Cerebellar nuclear complex (tissue), 1 donor: ENCODE data around the gene ISLR2.
"Not testable (repeated sequence)": the region's sequence is repeated elsewhere in the genome, so short reads cannot be mapped to it uniquely, and the experiment has no call there.

Source experiments
- DNase-seq, 2 experiments: peaks; one replicate each; lab custom pipeline; 2025; lab: John Stamatoyannopoulos, UW

The ISLR2 gene, protein sequence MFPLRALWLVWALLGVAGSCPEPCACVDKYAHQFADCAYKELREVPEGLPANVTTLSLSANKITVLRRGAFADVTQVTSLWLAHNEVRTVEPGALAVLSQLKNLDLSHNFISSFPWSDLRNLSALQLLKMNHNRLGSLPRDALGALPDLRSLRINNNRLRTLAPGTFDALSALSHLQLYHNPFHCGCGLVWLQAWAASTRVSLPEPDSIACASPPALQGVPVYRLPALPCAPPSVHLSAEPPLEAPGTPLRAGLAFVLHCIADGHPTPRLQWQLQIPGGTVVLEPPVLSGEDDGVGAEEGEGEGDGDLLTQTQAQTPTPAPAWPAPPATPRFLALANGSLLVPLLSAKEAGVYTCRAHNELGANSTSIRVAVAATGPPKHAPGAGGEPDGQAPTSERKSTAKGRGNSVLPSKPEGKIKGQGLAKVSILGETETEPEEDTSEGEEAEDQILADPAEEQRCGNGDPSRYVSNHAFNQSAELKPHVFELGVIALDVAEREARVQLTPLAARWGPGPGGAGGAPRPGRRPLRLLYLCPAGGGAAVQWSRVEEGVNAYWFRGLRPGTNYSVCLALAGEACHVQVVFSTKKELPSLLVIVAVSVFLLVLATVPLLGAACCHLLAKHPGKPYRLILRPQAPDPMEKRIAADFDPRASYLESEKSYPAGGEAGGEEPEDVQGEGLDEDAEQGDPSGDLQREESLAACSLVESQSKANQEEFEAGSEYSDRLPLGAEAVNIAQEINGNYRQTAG

DNA sequence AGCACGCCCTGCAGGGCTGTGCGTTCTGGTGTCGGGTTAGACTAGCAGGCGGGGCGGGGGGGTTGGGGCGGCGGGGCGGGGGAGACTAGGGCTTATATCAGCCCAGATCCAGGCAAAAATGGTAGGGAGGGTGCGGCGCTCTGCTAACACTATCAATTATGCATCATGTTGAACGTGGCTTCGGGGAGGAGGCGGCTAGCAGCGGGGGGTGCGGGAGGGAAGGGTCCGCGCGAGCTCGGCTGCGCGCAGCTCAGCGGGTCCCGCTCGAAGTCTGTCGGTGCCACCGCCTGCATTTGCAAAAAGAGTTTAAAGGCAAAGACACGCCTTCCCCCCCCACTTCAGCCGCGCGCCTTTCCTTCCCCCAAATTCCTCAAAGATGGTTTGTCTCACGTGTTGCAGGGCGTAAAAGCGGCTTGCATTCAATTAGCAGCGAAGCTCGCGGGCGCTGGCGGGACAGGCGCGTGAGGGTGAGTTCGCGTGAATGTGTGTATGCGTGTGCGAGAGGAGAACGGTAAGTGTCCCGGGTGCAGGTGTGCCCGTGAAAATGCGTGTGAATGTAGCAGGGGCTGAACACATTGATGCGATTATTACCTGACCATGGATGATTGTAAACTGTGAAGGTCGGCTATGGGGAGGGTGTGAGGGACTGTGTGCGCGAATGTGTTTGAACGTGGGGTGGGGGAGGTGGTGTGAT is at the start of gene ISLR2:
TSS of gene ISLR2 (plus strand) at position 432 of the 694 bp plus-strand sequence. CDS start 2,169 bp downstream, outside the sequence.
- DNase-seq, result no peak

DNA sequence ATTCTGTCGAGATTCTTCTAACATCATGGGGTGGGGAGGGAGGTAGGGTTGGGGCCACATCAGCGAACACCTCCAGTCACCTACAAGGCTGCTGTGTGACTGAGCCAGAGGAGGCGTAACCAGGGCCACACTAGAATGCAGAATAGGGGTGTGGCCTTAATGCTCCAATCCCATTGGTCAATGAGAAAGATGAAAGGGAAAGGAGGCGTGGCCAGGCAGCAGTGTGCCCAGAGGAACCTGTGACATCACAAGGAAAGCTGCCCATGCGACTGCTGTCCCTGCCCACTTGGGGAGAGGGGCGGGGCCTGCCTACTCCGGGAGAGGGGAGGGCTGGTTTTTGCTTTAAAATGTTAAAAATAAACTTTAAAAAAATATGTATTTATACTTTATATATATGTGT is 47.9 kb upstream of the ISLR2 start, which contains the start of gene GOLGA6A:
TSS of gene GOLGA6A (minus strand) at position 101 of the 400 bp plus-strand sequence. CDS start at position 60, 41 bp downstream.
- not testable (repeated sequence) for DNase-seq

DNA sequence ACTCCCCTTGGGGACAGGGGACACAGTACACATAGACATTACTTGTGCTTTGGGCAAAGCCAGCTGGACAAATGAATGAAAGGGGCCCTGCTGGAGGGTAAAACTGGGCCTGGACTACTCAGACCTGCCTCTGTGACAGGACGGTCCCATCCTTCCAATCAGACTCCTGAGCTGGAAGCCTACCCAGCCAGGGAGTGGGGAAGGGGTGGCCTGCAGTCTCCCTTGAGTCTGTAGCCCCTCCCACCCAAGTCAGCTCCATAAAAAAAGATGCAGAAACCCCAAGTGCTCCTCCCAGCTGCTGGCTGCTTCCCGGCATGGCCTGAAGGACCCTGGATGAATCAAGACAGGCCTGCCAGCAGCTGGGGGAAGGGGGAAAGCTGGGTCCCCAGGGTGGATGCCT is 35.8 kb upstream of the ISLR2 start:
- DNase-seq, result not testable (repeated sequence)

DNA sequence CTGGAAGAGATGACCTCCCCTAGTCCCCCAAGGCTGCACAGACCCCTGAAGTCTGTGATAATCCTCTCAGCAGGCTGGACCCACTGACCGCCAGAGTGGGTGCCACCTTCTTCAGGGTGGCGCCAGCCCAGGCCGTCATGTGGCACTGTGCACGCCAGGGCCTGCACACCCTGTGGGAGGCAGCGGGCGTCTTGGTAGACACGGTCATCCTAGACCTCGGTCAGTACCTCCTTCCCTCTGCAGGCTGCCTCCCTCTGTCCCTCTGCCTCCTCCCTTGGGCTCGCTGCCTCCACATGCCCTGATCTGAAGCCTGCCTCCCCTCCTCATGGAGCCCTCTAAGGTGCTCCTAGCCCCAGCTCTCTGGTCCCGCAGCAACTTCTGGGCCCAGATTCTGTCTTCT is 34.8 kb upstream of the ISLR2 start:
- not testable (repeated sequence) for DNase-seq

DNA sequence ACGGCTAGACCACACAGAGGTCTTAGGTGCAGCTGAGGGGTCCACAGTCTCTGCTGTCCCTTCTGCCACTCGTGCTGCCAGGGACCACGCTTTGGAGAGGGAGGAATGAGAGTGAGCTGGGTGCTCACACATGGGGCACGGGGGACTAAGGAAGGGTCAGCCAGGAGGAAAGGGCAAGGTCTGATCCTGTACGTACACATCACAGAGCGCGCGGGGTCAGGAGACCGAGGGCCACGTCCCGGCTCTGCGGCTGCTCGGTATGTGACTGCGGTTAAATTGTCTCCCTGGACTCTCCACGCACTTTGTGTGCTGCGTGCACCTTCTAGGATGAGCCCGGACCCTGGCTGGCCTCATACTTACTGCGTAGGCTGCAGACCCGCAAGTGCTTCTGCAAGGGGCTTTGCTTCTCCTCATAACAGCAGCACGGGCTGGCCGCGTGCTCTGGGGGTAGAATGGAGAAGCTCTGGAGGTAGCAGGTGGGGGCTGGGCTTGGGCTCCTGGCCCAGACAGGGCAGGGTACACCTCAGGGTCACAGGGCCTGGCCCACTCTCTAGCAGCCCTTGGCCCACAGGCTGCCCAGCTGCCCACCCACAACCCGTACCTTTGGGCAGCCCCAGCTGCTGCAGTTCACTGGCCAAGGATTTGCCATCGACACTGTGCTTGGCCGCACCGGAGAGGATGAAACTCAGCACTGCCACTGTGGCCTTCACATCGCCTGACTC is 33.5 kb upstream of the ISLR2 start:
- DNase-seq, result not testable (repeated sequence)

DNA sequence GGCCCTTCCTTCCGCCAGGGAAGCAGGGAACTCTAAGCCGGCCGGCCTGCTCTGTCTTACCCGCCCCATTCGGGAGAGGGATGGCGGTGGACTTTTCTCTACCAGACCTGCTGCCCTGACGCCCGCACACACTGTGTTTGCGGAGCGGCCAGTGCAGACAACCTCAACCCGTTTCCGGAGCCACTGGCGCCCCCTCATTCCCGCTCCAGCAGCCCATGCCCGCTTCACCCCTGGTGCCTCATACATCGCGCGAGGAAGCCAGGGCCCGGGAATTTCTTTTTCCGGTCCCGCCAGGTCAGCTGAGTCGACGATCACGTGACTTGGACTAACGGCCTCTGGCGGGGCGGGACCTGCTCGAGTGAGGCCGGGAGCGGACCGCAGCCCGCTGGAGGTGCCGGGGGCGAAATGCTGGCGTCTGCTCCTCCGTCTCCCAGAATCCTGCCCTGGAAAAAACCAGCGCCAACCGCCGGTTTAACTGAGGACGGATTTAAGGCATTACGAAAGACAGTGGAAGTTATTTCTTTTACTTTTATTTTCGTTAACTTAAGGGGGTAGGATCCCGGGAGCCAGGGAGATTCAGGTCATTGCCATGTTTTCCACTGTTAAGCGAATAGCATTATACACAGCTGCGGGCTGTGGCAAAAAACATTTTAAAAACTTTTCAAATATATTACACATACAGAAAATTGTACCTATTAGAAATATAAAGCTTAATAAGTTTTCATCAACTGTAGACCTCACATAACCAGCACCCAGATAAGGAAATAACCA is 30.2 kb upstream of the ISLR2 start:
- DNase-seq, result not testable (repeated sequence)

DNA sequence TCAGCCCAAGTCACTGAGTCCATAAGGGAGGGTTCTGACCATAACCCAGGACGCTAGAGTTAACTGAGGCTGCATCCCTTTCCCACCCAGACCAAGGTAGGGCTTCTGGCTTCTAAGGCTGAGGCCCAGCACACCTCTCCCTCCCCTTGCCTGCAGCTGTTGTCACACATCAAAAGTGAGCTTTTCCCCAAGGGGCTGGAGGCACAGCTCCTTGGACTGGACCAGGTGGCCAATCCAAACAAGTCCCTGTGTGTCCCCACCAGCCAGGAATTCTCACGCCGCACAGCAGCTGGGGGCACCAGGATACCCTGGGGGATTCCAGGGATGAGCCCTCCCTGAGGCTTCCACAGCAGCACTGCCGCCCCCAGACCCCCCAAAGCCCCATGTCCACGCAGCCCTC is 22.3 kb upstream of the ISLR2 start:
- DNase-seq, result no peak

DNA sequence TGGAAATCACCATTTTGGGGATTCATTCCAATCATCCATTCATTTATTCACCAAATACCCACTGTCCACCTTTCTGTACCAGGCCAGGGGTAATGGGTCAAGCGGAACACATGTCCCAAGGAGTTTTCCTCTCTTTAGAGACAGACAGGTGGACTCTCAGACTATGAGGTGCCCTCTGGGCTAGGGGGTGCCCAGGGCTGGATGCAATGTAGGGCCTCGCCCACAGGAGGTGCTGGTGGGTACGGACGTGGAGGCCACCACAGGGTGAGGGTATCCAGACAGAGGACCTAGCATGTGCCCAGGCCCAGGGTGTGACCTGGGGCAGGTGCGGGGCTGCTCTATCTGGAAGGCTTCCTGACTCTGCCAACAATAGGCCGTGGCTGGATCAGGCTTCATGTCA is 21.8 kb upstream of the ISLR2 start:
- DNase-seq, result not testable (repeated sequence)

DNA sequence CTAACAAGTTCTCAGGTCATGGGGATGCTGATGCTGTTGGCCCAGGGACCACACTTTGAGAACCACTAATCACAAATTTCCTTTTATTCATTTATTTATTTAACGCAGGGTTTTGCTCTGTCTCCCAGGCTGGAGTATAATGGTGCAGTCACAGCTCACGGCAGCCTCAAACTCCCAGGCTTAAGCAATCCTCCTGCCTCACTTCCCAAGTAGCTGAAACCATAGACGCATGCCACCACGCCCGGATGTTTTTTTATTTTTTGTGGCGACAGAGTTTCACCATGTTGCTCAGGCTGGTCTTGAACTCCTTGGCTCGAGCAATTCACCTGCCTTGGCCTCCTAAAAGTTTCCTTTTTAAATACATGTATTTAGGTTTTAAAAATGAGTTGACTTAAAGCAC is 20.7 kb upstream of the ISLR2 start:
- DNase-seq, result no peak

DNA sequence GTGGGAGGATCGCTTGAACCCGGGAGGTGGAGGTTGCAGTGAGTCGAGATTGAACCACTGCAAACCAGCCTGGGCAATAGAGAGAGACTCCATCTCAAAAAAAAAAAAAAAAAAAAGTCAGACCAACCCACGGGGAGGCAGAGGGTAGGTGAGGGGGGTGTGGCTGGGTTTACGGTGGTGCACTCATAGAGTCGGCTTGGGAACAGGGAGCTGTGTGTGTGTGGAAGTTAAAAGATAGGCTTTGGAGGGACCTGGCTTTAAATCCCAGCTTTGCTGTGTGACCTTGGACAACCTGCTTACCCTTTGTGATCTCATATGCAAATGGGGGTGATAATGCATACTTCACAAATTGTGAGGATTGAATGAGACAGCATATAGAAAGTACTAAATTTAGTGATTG is 10.0 kb upstream of the ISLR2 start:
- DNase-seq, result no peak

DNA sequence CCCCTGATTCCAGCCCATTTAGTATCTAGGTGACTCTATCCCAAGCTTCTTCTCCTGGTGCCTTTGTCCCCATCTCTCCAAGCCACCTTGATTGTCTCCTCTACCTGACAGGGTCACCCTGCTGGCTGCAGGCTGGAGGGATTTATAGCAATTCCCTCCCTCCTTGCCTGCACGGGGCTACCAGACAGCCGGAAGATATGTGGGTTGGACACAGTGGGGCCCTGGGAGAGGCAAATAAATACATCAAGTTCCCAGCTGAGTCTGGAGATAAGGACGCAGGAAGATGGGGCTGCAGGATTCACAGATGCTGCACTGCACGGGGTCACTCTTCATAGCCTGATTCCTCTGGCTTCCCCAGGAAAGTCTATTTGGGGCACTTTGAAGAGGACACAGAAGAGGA is 9.3 kb upstream of the ISLR2 start:
- no peak for DNase-seq

DNA sequence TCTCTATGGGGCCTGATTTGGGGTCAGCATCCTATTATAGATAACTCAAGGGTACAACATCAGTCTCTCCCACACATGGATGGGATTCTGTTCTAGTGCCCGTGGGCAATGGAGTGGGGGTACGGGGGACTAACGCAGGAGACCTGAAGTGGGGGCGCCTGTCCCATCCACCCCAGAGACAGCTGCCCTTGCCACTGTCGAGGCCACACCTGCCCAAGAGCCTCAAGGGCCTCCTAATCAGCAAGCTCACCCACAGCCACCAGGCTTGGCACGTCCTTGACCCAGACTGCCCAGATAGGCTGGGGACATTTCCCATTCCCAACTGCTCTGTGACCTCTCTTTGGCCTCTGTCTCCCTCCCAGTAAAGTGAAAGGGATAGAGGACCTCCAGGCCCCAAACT is 8.5 kb upstream of the ISLR2 start:
- DNase-seq, result no peak

DNA sequence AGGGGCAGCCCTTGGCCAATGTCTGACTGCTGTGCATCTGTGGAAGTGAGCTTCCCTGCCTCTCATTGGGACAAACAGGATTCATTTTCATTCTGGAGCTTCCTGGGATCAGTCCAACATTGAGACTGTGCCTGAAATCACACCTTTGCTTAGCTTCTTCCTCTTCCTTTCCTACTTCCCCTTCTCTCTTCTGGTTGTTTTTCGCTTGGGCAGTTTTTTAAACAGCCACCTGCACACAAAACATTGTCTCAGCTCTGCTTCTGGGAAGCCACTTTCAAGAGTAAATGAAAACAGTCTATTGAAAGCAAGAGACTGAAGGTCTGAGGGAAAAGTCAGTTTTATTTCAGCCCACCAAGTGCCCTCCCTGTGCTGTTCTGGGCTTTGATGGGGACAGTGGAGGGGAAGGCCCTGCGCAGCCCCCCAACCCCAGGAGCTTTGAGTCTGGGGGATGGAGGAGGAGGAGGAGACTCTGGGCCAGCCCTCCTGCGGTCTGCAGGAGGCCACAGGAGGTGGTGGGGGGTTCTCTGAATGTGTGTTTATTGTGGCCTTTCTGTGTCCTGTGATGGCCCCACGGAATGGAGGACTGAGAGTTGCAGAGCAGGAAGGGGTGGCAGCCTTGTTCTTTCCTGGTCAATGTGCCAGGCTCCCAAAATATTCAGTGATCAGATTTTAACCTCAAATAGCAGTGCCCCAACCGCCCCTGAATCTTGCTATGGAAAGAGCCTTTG is 7.8 kb upstream of the ISLR2 start:
- DNase-seq, result no peak

DNA sequence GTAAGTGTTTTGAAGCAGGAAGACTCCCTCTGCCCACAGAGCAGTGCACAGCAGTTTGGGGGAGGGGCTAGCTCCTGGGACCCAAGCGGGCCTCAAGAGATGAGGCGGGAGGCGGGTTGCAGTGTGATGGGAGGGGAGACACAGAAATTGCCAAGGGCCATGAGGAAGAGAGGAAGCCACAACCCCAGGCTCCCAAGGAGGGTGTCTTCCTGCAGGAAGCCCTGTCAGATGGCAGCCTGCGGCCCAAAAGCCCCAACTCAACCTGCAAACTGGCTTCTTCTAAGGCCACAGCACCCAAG is 7.3 kb upstream of the ISLR2 start:
- DNase-seq, result no peak

DNA sequence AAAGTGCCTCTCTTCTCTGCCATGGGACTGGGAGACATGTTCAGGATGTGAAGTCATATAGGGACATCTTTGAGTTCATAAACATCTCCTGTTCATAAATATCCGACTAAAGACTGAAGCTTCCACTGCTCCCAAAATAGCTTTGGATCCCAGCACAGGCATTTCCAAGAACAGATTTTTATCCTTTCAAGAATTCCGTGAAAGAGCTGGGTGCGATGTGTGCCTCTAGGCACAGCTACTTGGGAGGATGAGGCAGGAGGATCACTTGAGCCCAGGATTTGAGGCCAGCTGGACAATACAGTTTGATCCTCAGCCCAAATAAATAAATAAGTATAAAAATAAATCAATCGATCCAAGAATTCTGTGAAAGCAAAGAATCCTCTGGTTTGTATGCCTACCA is 6.7 kb upstream of the ISLR2 start:
- no peak for DNase-seq

DNA sequence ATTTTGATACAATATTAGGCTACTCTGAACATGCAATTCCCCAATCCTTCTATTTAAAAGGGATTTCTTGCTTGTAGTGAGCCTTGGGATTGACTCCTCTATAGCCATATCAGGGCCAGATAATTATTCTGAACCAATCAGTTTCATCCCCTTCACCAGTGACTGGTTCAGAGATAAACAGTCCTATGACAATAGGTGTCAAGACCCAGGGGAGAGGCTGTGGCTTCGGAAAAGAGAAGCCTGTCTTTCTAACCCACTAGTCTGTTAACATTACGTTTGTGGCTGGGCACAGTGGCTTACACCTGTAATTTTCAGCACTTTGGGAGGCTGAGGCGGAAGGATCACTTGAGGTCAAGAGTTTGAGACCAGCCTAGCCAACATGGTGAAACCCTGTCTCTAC is 6.2 kb upstream of the ISLR2 start:
- no peak for DNase-seq

DNA sequence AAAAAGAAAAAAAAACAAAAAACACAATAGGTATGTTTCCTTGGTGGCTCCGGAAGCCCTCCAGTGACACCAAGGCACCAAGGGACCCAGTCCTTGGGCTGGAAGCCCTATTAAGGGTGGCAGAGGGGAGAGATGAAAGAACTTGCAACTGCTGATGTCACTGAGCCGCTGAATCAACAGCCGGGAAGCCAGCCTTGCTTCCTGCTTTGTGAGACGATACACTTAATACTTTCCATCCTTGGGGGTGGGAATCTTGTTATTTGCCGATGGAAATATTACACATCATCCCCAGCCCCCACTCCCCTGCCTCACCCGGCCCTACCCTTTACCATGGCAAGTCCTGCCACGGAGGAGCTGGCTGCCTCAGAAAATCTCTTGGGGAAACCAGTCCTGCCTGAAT is 5.6 kb upstream of the ISLR2 start:
- no peak for DNase-seq

DNA sequence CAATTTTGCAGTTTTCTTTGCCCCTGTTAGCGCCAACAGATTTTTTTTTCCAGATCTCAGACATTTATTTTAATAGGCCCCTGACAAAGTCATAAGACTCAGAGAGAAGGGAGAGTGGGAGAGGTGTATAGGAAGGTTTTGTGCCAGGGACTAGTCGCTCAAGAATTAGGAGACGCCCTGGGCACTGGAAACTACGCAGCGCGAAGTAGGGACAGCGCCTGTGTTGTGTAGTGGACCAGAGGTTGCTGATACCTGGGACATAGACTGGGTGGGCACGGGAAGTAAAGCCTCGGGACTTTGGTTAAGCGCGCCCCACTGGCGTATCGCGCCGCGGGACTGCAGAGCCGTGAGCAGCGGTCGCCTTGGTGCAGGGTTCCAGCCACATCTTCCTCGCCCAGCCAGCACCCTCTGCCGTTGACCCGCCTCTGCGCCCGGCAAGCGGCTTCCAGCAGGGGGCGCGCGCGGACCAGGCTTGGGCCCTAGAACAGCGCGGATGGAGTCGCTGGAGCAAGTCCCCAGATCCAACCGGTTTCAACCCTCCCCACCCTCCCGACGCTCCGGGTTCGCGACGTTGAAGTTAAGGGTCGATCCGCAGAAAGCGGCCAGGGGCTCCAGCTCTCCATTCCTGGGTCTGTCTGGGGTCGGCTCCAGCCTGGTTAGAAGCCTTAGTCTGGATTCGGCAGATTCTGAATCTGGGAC is 3.0 kb upstream of the ISLR2 start:
- DNase-seq, result peak; percentile 1 to 25

DNA sequence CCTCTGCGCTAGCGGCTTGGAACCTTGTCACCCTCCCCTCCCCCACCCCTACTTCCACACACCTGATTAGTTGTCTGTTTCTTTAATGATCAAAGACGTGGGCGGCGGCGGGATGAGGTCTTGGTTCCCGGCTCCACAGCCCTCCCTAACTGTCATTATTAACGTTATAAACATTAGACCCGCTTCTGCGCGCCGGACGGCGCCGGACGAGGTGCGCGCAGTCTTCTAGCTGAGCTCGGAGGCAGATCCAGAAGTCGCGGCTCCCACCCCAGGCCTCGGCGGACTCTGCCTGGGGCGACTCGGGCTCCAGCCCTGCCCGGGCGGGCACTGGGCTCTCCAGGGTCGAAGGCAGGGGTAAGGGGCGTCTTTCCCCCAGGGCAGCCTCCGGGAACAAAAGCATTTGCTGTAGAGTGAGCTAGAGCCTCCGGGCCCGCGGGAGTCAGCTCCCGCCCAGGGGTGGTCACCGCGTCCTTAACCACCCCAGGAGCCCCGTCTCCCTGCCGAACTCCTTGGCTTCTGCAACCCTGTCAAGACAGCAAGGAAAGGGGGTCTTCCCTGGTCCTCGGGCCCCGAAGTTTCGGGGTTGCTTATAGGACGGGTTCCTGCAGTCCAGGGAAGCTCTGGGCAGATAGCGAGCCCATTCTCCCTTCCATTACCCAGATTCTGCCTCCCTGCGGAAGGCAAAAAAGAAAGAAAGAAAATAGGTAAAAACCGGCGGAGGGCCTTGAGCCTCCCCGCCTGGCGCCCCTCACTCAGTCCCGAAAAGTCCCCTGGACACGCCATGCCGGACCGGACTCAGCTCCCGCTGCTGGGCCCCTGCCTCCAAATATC is 2.2 kb upstream of the ISLR2 start:
- no peak for DNase-seq
